Neural progenitor cell (in vitro differentiated cells): ENCODE measurements around the gene ANGEL1.

Experiments used
- EZH2 ChIP-seq: fragments of 200-600 bp; sonication (generic); IDR thresholded peaks from 2 replicates; pipeline ENCODE4 v1.6.1; 2017; ENCODE audit warnings: antibody characterized with exemption, mild to moderate bottlenecking, moderate library complexity
- EZH2phosphoT487 ChIP-seq: fragments of 200-600 bp; sonication (generic); IDR thresholded peaks from 2 replicates; pipeline ENCODE4 v1.6.1; 2017; ENCODE audit warnings: antibody characterized with exemption
- TF ChIP-seq, protein P1 (sequence below): fragments of 200-600 bp; sonication (generic); IDR thresholded peaks from 2 replicates; pipeline ENCODE4 v1.5.1; 2017; ENCODE audit warnings: antibody characterized with exemption, mild to moderate bottlenecking

DNA sequence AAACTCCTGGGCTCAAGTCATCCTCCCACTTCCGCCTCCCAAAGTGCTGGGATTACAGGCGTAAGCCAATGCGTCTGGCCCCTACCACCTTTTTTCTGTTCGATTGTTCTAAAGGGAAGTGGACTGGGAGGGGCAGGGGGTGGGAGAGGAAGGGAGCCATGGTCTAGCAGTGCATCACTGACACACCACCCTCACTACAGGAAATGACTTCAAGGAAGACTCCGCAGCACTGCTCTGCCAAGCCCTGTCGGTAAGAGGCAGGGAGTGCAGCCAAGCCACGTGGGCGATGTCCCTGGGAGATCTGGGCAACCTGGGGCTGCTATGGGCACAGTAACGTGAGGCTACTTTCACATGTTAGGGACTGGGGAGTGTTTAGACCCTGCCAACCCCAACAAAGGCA, 31.5 kb upstream of the ANGEL1 start:
- TF ChIP-seq, protein P1, sequence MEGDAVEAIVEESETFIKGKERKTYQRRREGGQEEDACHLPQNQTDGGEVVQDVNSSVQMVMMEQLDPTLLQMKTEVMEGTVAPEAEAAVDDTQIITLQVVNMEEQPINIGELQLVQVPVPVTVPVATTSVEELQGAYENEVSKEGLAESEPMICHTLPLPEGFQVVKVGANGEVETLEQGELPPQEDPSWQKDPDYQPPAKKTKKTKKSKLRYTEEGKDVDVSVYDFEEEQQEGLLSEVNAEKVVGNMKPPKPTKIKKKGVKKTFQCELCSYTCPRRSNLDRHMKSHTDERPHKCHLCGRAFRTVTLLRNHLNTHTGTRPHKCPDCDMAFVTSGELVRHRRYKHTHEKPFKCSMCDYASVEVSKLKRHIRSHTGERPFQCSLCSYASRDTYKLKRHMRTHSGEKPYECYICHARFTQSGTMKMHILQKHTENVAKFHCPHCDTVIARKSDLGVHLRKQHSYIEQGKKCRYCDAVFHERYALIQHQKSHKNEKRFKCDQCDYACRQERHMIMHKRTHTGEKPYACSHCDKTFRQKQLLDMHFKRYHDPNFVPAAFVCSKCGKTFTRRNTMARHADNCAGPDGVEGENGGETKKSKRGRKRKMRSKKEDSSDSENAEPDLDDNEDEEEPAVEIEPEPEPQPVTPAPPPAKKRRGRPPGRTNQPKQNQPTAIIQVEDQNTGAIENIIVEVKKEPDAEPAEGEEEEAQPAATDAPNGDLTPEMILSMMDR = no peak
- TF ChIP-seq EZH2 (no peak), EZH2phosphoT487 (no peak)
